ENCODE data around the gene MCUB. TPM values are rescaled to one million over a fixed set of nuclear protein-coding genes. Genes with fewer than 3 reads are reported as not detected.
"Not testable (repeated sequence)": the region's sequence is repeated elsewhere in the genome, so short reads cannot be mapped to it uniquely, and the experiment has no call there.

The MCUB gene
- total RNA-seq, 1 experiment from 2014 or later = 103 TPM

DNA sequence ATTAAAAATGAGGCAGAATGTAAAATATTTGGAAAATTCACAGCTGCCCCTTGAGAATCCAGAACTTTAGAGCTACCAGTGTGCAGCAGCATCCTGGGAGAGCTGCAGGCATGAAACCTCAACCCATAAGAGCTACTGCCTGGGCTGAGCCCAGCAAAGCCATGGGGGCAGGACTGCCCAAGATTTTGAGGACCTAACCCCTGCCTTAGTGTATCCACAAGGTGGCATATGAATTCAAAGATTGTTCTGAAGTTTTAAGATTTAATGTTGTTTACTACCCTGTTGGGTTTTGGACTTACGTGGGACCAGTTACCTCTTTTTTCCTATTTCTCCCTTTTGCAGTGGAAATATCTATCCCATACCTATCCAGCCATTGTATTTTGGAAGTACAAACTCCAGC, 116.8 kb downstream of the MCUB start:
- no peaks in the 10 kb centered on the region for H3K27me3 ChIP-seq (ENCODE audit: low read length)
- no peak overlapping the region for H2AFZ ChIP-seq (ENCODE audit: low read length)
- H3K9ac ChIP-seq (ENCODE audit: low read length) = no peak overlapping the region
- peaks cover 29% of the 10 kb centered on the region for H3K79me2 ChIP-seq (ENCODE audit: low read length)
- H3K27ac ChIP-seq (ENCODE audit: low read length) = no peak overlapping the region
- peaks cover 39% of the 10 kb centered on the region for H3K36me3 ChIP-seq (ENCODE audit: insufficient read depth, low read length)
- no peak overlapping the region for H3K4me3 ChIP-seq (ENCODE audit: low read length)
- no peak overlapping the region for H3K4me2 ChIP-seq (ENCODE audit: low read depth, low read length, poor library complexity, severe bottlenecking)
- no peak for DNase-seq
- H3K9me3 ChIP-seq (ENCODE audit: low read length) = peaks cover 9% of the 10 kb centered on the region
- H4K20me1 ChIP-seq (ENCODE audit: insufficient read depth, low read depth, low read length) = no peaks in the 10 kb centered on the region
- H3K4me1 ChIP-seq (ENCODE audit: low read length) = no peaks in the 10 kb centered on the region
- no peaks in the 10 kb centered on the region for H3K9me2 ChIP-seq (replicated peaks; ENCODE audit: insufficient read depth, low read length)

DNA sequence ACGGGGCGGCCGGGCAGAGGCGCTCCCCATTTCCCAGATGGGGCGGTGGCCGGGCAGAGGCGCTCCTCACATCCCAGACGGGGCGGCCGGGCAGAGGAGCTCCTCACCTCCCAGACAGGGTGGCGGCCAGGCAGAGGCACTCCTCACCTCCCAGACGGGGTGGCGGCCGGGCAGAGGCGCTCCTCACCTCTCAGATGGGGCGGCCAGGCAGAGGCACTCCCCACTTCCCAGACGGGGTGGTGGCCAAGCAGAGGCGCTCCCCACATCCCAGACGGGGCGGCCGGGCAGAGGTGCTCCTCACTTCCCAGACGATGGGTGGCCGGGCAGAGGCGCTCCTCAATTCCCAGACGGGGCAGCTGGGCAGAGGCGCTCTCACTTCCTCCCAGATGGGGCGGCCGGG, 118.4 kb downstream of the MCUB start:
- H3K9ac ChIP-seq (ENCODE audit: low read length); H4K20me1 ChIP-seq (ENCODE audit: insufficient read depth, low read depth, low read length); H3K4me2 ChIP-seq (ENCODE audit: low read depth, low read length, poor library complexity, severe bottlenecking); DNase-seq; H3K27ac ChIP-seq (ENCODE audit: low read length); H3K9me3 ChIP-seq (ENCODE audit: low read length); H3K9me2 ChIP-seq (replicated peaks; ENCODE audit: insufficient read depth, low read length); H2AFZ ChIP-seq (ENCODE audit: low read length); H3K4me3 ChIP-seq (ENCODE audit: low read length); H3K4me1 ChIP-seq (ENCODE audit: low read length); H3K27me3 ChIP-seq (ENCODE audit: low read length): not testable (repeated sequence)
- Histone ChIP-seq H3K36me3 (ENCODE audit: insufficient read depth, low read length) (peaks cover 27% of the 10 kb centered on the region), H3K79me2 (ENCODE audit: low read length) (peaks cover 32% of the 10 kb centered on the region)

- Histone ChIP-seq H3K79me2 (ENCODE audit: low read length) (peaks cover 33% of the 10 kb centered on the region), H3K36me3 (ENCODE audit: insufficient read depth, low read length) (peaks cover 26% of the 10 kb centered on the region)
- not testable (repeated sequence) for H4K20me1 ChIP-seq (ENCODE audit: insufficient read depth, low read depth, low read length); H3K27ac ChIP-seq (ENCODE audit: low read length); H3K4me2 ChIP-seq (ENCODE audit: low read depth, low read length, poor library complexity, severe bottlenecking); H3K4me1 ChIP-seq (ENCODE audit: low read length); H2AFZ ChIP-seq (ENCODE audit: low read length); DNase-seq; H3K4me3 ChIP-seq (ENCODE audit: low read length); H3K9ac ChIP-seq (ENCODE audit: low read length); H3K9me3 ChIP-seq (ENCODE audit: low read length); H3K9me2 ChIP-seq (replicated peaks; ENCODE audit: insufficient read depth, low read length); H3K27me3 ChIP-seq (ENCODE audit: low read length)
Measured at GRCh38 chr4:109678925-109679324, 118.9 kb downstream of the MCUB start.

DNA sequence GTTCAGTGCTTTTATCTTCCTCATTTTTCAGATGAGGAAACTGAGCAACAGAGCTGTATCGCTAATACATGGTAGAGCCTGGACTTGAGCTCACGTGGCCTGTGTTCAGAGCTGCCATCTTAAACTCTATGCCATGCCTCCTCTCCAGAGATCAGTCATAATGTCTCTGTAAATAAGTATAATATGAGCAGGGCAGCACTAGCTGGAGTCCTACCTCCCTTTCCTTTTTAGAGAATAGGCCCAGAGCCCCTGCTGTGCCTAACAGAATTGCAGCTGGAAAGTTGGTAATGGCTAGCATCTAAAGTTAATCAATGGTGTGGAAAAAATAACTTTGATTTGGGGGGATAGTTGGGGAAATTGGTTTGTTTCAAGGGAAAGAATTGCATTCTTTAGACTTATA, 122.8 kb downstream of the MCUB start:
- Histone ChIP-seq H3K4me1 (ENCODE audit: low read length) (peaks cover 16% of the 10 kb centered on the region), H3K79me2 (ENCODE audit: low read length) (peaks cover 10% of the 10 kb centered on the region; the same call in 1 of the 2 replicates), H4K20me1 (ENCODE audit: insufficient read depth, low read depth, low read length) (no peaks in the 10 kb centered on the region), H3K27me3 (ENCODE audit: low read length) (no peaks in the 10 kb centered on the region), H3K9me3 (ENCODE audit: low read length) (no peaks in the 10 kb centered on the region), H3K36me3 (ENCODE audit: insufficient read depth, low read length) (peaks cover 36% of the 10 kb centered on the region), H3K9ac (ENCODE audit: low read length) (no peak overlapping the region), H3K9me2 (replicated peaks; ENCODE audit: insufficient read depth, low read length) (no peaks in the 10 kb centered on the region), H3K4me3 (ENCODE audit: low read length) (no peak overlapping the region), H2AFZ (ENCODE audit: low read length) (no peak overlapping the region), H3K4me2 (ENCODE audit: low read depth, low read length, poor library complexity, severe bottlenecking) (no peak overlapping the region), H3K27ac (ENCODE audit: low read length) (no peak overlapping the region)
- DNase-seq = no peak

- no peak overlapping the region; the same call in 1 of the 2 replicates for H3K27ac ChIP-seq (ENCODE audit: low read length)
- no peak overlapping the region for H3K4me2 ChIP-seq (ENCODE audit: low read depth, low read length, poor library complexity, severe bottlenecking)
- H3K36me3 ChIP-seq (ENCODE audit: insufficient read depth, low read length) = peaks cover 36% of the 10 kb centered on the region
- H4K20me1 ChIP-seq (ENCODE audit: insufficient read depth, low read depth, low read length) = no peaks in the 10 kb centered on the region
- H3K4me1 ChIP-seq (ENCODE audit: low read length) = peaks cover 16% of the 10 kb centered on the region
- no peak for DNase-seq
- H2AFZ ChIP-seq (ENCODE audit: low read length) = no peak overlapping the region
- H3K9me2 ChIP-seq (replicated peaks; ENCODE audit: insufficient read depth, low read length) = no peaks in the 10 kb centered on the region
- no peak overlapping the region for H3K9ac ChIP-seq (ENCODE audit: low read length)
- peaks cover 10% of the 10 kb centered on the region; the same call in 1 of the 2 replicates for H3K79me2 ChIP-seq (ENCODE audit: low read length)
- no peaks in the 10 kb centered on the region for H3K27me3 ChIP-seq (ENCODE audit: low read length)
- no peak overlapping the region for H3K4me3 ChIP-seq (ENCODE audit: low read length)
- no peaks in the 10 kb centered on the region for H3K9me3 ChIP-seq (ENCODE audit: low read length)
Measured at GRCh38 chr4:109683621-109684253, 123.7 kb downstream of the MCUB start.

DNA sequence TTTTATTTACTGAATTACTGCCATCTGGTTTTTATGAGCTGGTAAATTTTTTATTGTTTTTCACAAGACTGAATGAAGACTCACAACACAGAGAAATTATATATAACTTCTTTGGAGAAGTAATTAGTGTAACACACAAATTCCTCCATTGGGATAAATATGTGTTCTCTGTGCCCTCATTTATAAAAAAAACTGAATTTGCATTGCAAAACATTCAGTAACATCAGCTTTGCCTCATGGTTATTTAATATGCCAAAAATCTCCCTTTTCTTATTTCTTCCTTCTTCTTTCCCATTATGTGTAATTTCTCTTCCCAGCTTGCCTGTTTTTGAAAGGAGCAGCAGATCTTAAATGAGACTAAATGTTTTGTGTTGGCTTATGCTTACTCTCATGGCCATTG, 124.7 kb downstream of the MCUB start:
- Histone ChIP-seq H3K4me1 (ENCODE audit: low read length) (peaks cover 16% of the 10 kb centered on the region), H3K4me3 (ENCODE audit: low read length) (no peak overlapping the region), H4K20me1 (ENCODE audit: insufficient read depth, low read depth, low read length) (no peaks in the 10 kb centered on the region), H3K27me3 (ENCODE audit: low read length) (no peaks in the 10 kb centered on the region), H3K27ac (ENCODE audit: low read length) (peak overlapping the region; percentile 16; the same call in 1 of the 2 replicates), H2AFZ (ENCODE audit: low read length) (no peak overlapping the region), H3K79me2 (ENCODE audit: low read length) (peaks cover 14% of the 10 kb centered on the region; the same call in 1 of the 2 replicates), H3K9ac (ENCODE audit: low read length) (no peak overlapping the region), H3K9me3 (ENCODE audit: low read length) (no peaks in the 10 kb centered on the region), H3K36me3 (ENCODE audit: insufficient read depth, low read length) (peaks cover 43% of the 10 kb centered on the region), H3K9me2 (replicated peaks; ENCODE audit: insufficient read depth, low read length) (no peaks in the 10 kb centered on the region), H3K4me2 (ENCODE audit: low read depth, low read length, poor library complexity, severe bottlenecking) (no peak overlapping the region)
- no peak for DNase-seq

DNA sequence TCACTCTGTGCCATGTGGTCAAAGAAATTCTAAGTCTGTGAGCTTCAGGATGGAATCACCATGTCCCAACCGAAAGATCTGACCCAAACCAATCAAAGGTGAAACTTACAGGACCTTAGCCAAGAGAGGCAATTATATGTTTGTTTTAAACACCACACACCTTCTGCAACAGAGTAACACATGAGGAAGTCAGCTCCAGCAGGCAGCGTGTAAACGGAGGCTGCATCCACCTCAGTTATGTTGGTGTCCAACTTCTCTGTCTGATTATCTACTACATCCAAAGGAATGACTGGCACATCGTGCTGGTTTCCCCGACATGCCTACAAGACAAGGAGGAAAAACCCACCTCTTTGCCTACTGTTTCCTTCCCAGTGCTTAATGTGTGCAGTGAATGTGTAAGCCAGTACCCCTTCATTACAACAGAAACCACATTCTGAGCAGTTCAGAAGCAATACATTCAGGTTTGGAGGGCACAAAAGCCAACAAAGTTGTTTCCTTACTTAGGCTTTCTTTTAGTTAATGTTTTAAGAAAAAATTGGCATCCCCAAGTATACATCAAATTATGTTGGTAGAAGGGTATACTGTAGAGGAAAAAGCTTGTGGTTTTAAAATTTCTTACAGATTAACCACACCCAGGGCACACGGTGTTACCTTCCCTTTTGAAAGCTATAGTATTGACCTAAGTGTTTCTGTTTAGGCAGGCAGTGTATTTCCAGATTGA, 130.8 kb downstream of the MCUB start:
- H3K4me1 ChIP-seq (ENCODE audit: low read length) = peaks cover 19% of the 10 kb centered on the region
- DNase-seq = no peak
- H3K9ac ChIP-seq (ENCODE audit: low read length) = no peak overlapping the region
- H3K36me3 ChIP-seq (ENCODE audit: insufficient read depth, low read length) = peaks cover 53% of the 10 kb centered on the region
- no peak overlapping the region for H3K27ac ChIP-seq (ENCODE audit: low read length)
- H4K20me1 ChIP-seq (ENCODE audit: insufficient read depth, low read depth, low read length) = no peaks in the 10 kb centered on the region
- no peak overlapping the region for H3K4me2 ChIP-seq (ENCODE audit: low read depth, low read length, poor library complexity, severe bottlenecking)
- no peaks in the 10 kb centered on the region for H3K27me3 ChIP-seq (ENCODE audit: low read length)
- no peak overlapping the region for H2AFZ ChIP-seq (ENCODE audit: low read length)
- H3K9me2 ChIP-seq (replicated peaks; ENCODE audit: insufficient read depth, low read length) = no peaks in the 10 kb centered on the region
- no peaks in the 10 kb centered on the region for H3K9me3 ChIP-seq (ENCODE audit: low read length)
- no peak overlapping the region for H3K4me3 ChIP-seq (ENCODE audit: low read length)
- H3K79me2 ChIP-seq (ENCODE audit: low read length) = peaks cover 3% of the 10 kb centered on the region; the same call in 1 of the 2 replicates

GRCh38 chr4:109691411-109691920, 131.4 kb downstream of the MCUB start:
- H3K36me3 ChIP-seq (ENCODE audit: insufficient read depth, low read length) = peaks cover 49% of the 10 kb centered on the region
- no peaks in the 10 kb centered on the region for H3K9me3 ChIP-seq (ENCODE audit: low read length)
- H2AFZ ChIP-seq (ENCODE audit: low read length) = no peak overlapping the region
- H3K4me2 ChIP-seq (ENCODE audit: low read depth, low read length, poor library complexity, severe bottlenecking) = no peak overlapping the region
- no peak for DNase-seq
- peaks cover 25% of the 10 kb centered on the region for H3K4me1 ChIP-seq (ENCODE audit: low read length)
- H3K4me3 ChIP-seq (ENCODE audit: low read length) = no peak overlapping the region
- no peak overlapping the region for H3K27ac ChIP-seq (ENCODE audit: low read length)
- no peaks in the 10 kb centered on the region for H4K20me1 ChIP-seq (ENCODE audit: insufficient read depth, low read depth, low read length)
- no peaks in the 10 kb centered on the region for H3K27me3 ChIP-seq (ENCODE audit: low read length)
- H3K9ac ChIP-seq (ENCODE audit: low read length) = no peak overlapping the region
- H3K9me2 ChIP-seq (replicated peaks; ENCODE audit: insufficient read depth, low read length) = no peaks in the 10 kb centered on the region
- H3K79me2 ChIP-seq (ENCODE audit: low read length) = peaks cover 3% of the 10 kb centered on the region; the same call in 1 of the 2 replicates

All from Karpas-422 (cell line).